Natural killer cell (primary cell): Measurements from ENCODE around the gene ANXA2R. TPM values are rescaled to one million over a fixed set of nuclear protein-coding genes. Genes with fewer than 3 reads are reported as not detected.

Experiments
- ATAC-seq, 3 donors: fragments of 150-1000 bp in 2 of 3; fragments of 200-7000 bp in 1 of 3; cut with Tn5 transposase; 1 replicate in 1 of 3; 2 replicates in 2 of 3; pipeline ENCODE4 v1.10.0; 2021; ENCODE audit warnings: mild to moderate bottlenecking in 2 of 3, moderate library complexity in 2 of 3
- DNase-seq, 2 donors: peaks; one replicate each; pipeline versions ENCODE4 v3.0.0 to v3.0.0-alpha.2; 2013 to 2021; ENCODE audit warnings: mixed read lengths in 1 of 2
- H3K27ac ChIP-seq: one replicate; pipeline ENCODE4 v1.5.1; 2013; ENCODE audit warnings: mild to moderate bottlenecking, low read length
- H3K27me3 ChIP-seq: one replicate; pipeline ENCODE4 v1.6.1; 2013; ENCODE audit warnings: low read length; ENCODE audit not compliant: control insufficient read depth, insufficient read depth
- H3K36me3 ChIP-seq: one replicate; pipeline ENCODE4 v1.6.1; 2013; ENCODE audit warnings: low read length; ENCODE audit not compliant: control insufficient read depth, insufficient read depth
- H3K4me1 ChIP-seq: one replicate; pipeline ENCODE4 v1.6.1; 2013; ENCODE audit warnings: low read length; ENCODE audit not compliant: control insufficient read depth, insufficient read depth
- H3K4me3 ChIP-seq: one replicate; pipeline ENCODE4 v1.5.1; 2013; ENCODE audit warnings: low read length
- H3K9me3 ChIP-seq: one replicate; pipeline ENCODE4 v1.6.1; 2013; ENCODE audit warnings: low read length; ENCODE audit not compliant: control insufficient read depth, insufficient read depth
- H3K27ac Mint-ChIP-seq, 2 donors: one replicate each; pipeline ENCODE4 v1.8.0; 2022; ENCODE audit warnings: mild to moderate bottlenecking in 2 of 2, mixed read lengths in 2 of 2, moderate library complexity in 1 of 2
- H3K27me3 Mint-ChIP-seq, 2 donors: one replicate each; pipeline ENCODE4 v1.8.0; 2022; ENCODE audit warnings: low read depth in 2 of 2, mixed read lengths in 2 of 2
- H3K36me3 Mint-ChIP-seq: one replicate; pipeline ENCODE4 v1.8.0; 2022; ENCODE audit warnings: mixed read lengths
- H3K4me1 Mint-ChIP-seq, 2 donors: one replicate each; pipeline ENCODE4 v1.8.0; 2022; ENCODE audit warnings: mixed read lengths in 2 of 2
- H3K4me3 Mint-ChIP-seq: one replicate; pipeline ENCODE4 v1.8.0; 2022; ENCODE audit warnings: mild to moderate bottlenecking, moderate library complexity, mixed read lengths
- H3K9me3 Mint-ChIP-seq, 2 donors: one replicate each; pipeline ENCODE4 v1.8.0; 2022; ENCODE audit warnings: mixed read lengths in 2 of 2
- WGBS: methylation state at CpG from one replicate; pipeline ENCODE4 v1.1.7; 2013; ENCODE audit warnings: missing lambda C conversion rate; ENCODE audit not compliant: insufficient coverage; 5-methylcytosine and 5-hydroxymethylcytosine counted together
- intact Hi-C: fragments of 100-400 bp; cut with micrococcal nuclease; formaldehyde crosslinking; loops from one replicate; pipeline ENCODE4 v1.14.2; 2022
- total RNA-seq, 4 donors: library from RNA; stranded (reverse); fragments of 120-200 nt in 1 of 4; gene quantifications; one replicate each; pipeline versions ENCODE4 v1.2.3 to v1.2.4, GENCODE V29; 2013 to 2022
- TF ChIP-seq, protein P1 (sequence below): fragments of 200-600 bp; IDR thresholded peaks from one replicate; pipeline ENCODE4 v1.8.0; 2022; ENCODE audit warnings: antibody characterized with exemption

Gene ANXA2R
- total RNA-seq, 3 donors from 2014 or later (not counting 1 experiment from before 2014, with no cell fraction given): 34.3 to 55.2 (median 38.0) TPM

DNA sequence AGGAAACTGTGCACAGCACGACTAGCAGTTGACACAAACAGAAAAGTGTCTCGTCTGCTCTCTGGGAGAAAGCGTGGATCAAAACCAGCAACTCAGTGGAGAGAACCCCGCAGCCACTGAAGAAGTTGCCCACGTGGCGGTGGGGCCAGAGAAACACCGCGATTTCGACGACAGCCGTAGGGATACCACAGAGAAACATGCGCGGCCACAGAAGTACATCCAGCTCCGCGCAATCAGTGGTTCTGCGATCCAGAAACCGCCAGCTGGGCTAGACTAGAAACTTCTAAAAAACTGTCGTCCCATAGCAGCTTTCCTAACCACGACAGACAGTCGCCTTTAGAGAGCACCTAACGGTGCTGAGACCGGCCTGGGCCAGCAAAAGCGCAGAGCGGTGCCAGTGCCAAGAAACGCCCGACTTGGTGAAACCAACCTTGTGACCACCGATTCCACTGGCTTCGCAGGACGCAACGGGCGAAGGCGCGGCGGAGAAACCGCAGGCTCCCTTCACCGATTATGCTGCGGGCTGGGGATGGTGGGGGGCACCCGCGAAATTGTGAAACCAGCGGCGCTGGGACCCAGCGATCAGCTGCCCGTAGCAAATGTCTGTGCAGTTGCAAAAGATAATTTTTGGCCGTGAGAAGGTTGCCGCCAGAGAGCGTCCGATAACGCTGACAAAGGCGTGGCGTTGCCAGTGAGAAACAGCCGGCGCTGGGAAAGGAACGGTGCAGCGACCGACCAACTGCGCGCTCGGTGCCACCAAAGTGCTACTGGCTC, 2.7 kb upstream of the ANXA2R start:
- under 1% methylated on average over 58 of the region's 58 CpGs for WGBS
- Mint-ChIP-seq H3K36me3 (no peaks in the 10 kb centered on the region), H3K27ac (peak overlapping the region; percentile 92 to 96), H3K27me3 (no peaks in the 10 kb centered on the region), H3K4me3 (peak overlapping the region; percentile 93), H3K9me3 (no peaks in the 10 kb centered on the region), H3K4me1 (peaks cover 67 to 75% of the 10 kb centered on the region in 2 donors)
- Histone ChIP-seq H3K4me3 (peak overlapping the region; percentile 74), H3K9me3 (no peaks in the 10 kb centered on the region), H3K4me1 (peaks cover 46% of the 10 kb centered on the region), H3K36me3 (peaks cover 2% of the 10 kb centered on the region), H3K27ac (peak overlapping the region; percentile 98), H3K27me3 (no peaks in the 10 kb centered on the region)
- intact Hi-C loops: loop anchor here (1.0 to 2.0 kb wide), 3 partner anchors 21 to 442 kb away; no protein-coding TSS in a partner anchor
- TF ChIP-seq, protein P1, sequence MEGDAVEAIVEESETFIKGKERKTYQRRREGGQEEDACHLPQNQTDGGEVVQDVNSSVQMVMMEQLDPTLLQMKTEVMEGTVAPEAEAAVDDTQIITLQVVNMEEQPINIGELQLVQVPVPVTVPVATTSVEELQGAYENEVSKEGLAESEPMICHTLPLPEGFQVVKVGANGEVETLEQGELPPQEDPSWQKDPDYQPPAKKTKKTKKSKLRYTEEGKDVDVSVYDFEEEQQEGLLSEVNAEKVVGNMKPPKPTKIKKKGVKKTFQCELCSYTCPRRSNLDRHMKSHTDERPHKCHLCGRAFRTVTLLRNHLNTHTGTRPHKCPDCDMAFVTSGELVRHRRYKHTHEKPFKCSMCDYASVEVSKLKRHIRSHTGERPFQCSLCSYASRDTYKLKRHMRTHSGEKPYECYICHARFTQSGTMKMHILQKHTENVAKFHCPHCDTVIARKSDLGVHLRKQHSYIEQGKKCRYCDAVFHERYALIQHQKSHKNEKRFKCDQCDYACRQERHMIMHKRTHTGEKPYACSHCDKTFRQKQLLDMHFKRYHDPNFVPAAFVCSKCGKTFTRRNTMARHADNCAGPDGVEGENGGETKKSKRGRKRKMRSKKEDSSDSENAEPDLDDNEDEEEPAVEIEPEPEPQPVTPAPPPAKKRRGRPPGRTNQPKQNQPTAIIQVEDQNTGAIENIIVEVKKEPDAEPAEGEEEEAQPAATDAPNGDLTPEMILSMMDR: no peak
- ATAC-seq: peak; percentile 6 to 26 (median 21)
- DNase-seq: peak; percentile 69 to 85

DNA sequence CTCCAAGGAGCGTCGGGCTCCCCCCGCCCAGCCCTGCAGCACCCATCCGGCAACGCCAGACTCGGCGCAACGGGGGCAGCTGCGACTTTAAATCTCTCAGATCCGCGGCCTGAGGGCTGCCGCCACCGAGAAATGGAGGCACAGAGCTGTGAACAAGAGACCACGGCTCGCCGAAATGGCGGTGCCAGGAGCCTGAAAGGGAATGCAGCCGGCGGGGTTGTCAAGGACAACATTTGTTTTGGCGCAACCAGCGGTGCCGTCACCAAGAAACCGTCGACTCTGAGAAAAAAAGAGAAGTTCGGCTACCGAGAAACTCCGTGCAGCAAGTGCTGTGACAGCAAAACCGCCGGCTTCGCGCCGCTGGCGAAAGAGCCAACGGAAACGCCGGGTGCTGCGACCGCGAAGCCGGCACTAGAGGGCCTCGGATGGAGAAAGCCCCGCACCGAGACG, 2.1 kb upstream of the ANXA2R start:
- Histone ChIP-seq H3K27ac (peak overlapping the region; percentile 98), H3K4me1 (peaks cover 50% of the 10 kb centered on the region), H3K9me3 (no peaks in the 10 kb centered on the region), H3K36me3 (peaks cover 2% of the 10 kb centered on the region), H3K4me3 (peak overlapping the region; percentile 74), H3K27me3 (no peaks in the 10 kb centered on the region)
- under 1% methylated on average over 44 of the region's 44 CpGs for WGBS
- TF ChIP-seq, protein P1: no peak
- intact Hi-C loops: loop anchor here (1.0 to 2.0 kb wide), 3 partner anchors 22 to 443 kb away; no protein-coding TSS in a partner anchor
- Mint-ChIP-seq H3K9me3 (no peaks in the 10 kb centered on the region), H3K4me1 (peaks cover 74 to 81% of the 10 kb centered on the region in 2 donors), H3K36me3 (no peaks in the 10 kb centered on the region), H3K27me3 (no peaks in the 10 kb centered on the region), H3K4me3 (peak overlapping the region; percentile 93), H3K27ac (peak overlapping the region; percentile 92 to 96)
- ATAC-seq (peak; percentile 21 to 55 (median 55)), DNase-seq (peak; percentile 82 to 95)

DNA sequence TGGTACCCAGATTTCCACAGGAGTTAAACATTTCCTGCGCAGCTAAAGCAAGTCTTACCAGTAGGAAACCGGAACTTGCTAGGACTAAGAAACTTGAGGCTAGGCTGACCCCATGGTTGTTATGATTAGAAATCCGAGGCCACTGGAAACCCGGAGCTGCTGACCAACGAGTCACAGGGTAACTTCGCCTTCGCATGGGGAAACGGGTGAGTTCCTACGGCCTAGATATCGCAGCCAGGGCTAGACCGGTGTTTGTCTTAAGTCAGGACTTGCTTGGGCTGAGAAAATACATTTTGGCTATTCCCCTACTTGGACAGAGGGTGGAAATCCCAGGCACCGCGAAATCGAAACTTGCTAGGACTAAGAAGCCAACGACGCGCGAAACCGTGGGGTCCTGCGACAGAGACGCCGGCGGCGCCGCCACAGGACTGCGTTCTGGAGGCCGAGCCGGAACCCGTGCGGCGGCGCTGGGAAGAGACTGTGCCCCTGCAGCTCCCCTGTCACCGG, 1.6 kb upstream of the ANXA2R start:
- peak; percentile 10 to 44 (median 38) for ATAC-seq
- DNase-seq: peak; percentile 71 to 90
- intact Hi-C loops: loop anchor here (1.0 to 2.0 kb wide), 3 partner anchors 23 to 443 kb away; no protein-coding TSS in a partner anchor
- Histone ChIP-seq H3K27ac (peak overlapping the region; percentile 98), H3K36me3 (peaks cover 2% of the 10 kb centered on the region), H3K27me3 (no peaks in the 10 kb centered on the region), H3K4me1 (peaks cover 55% of the 10 kb centered on the region), H3K9me3 (no peaks in the 10 kb centered on the region), H3K4me3 (peak overlapping the region; percentile 74)
- no peaks in the 10 kb centered on the region for H3K9me3 Mint-ChIP-seq
- H3K36me3 Mint-ChIP-seq: no peaks in the 10 kb centered on the region
- peak overlapping the region; percentile 93 for H3K4me3 Mint-ChIP-seq
- TF ChIP-seq, protein P1: no peak
- under 1% methylated on average over 33 of the region's 33 CpGs for WGBS
- peak overlapping the region; percentile 92 to 96 for H3K27ac Mint-ChIP-seq
- H3K4me1 Mint-ChIP-seq: peaks cover 77 to 82% of the 10 kb centered on the region in 2 donors
- no peaks in the 10 kb centered on the region for H3K27me3 Mint-ChIP-seq
